Activated gamma-delta T cell treated with anti-CD3 and anti-CD28 coated beads, Interleukin-2, amount 50 U/mL, for 16 hours (primary cell): ENCODE measurements around the gene GRID1.

Experiments
- DNase-seq: peaks from one replicate; pipeline ENCODE4 v3.0.0-alpha.2; 2020; ENCODE audit warnings: low read depth

The GRID1 gene

DNA sequence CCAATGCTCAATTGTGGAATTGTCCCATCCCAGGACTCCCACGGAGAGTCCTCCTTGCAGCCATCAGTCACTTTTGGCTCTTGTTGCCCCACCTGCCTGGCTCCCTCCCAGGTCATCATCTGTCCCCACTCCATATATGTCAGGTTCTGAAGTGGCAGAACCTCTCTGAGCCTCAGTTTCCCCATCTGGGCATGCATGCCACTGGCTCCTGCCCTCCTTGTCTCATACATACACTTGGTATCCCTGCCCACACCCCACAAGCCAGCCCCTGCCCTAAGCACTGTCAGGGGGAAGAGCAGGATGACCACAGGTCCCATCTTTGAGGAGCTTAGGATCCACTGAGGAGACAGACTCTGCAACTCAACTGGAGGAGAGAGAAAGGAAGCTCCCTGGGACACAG lies 156.9 kb downstream of the GRID1 start:
- DNase-seq = no peak

DNA sequence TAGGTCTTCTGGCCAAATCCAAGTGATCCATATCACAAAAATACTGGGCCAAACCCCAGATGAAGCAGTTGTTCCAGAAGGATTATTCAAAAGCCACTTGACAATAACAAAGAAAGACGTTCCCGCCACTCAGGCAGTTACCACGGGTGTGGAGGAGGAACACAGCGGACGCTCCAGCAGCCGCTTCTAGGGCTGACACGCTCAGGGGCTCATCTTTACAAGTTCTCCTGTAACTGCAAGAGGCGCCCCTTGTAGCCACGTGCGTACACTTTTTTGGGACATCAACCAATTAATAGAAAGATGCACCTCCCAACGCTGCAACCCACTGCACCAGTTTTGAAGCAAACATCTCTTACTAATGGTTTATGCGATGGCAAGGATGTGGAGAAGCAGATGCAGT lies 159.4 kb downstream of the GRID1 start:
- DNase-seq = no peak

DNA sequence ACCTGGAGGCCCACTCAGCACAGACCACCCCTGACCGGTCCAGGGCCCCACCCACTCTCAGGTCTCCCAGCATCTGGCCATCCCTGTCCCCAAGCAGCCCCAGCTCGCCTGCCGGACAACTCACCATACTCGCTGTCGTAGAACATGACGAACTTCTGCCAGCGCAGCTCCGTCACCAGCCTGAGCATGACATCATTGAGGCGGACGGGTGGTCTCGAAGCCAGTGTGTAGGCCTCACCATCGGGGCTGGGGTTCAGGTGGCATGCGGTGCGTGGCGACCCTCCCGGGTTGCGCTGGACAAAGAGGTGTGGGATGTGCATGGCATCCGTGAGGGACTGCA lies 160.4 kb downstream of the GRID1 start:
- DNase-seq = no peak

DNA sequence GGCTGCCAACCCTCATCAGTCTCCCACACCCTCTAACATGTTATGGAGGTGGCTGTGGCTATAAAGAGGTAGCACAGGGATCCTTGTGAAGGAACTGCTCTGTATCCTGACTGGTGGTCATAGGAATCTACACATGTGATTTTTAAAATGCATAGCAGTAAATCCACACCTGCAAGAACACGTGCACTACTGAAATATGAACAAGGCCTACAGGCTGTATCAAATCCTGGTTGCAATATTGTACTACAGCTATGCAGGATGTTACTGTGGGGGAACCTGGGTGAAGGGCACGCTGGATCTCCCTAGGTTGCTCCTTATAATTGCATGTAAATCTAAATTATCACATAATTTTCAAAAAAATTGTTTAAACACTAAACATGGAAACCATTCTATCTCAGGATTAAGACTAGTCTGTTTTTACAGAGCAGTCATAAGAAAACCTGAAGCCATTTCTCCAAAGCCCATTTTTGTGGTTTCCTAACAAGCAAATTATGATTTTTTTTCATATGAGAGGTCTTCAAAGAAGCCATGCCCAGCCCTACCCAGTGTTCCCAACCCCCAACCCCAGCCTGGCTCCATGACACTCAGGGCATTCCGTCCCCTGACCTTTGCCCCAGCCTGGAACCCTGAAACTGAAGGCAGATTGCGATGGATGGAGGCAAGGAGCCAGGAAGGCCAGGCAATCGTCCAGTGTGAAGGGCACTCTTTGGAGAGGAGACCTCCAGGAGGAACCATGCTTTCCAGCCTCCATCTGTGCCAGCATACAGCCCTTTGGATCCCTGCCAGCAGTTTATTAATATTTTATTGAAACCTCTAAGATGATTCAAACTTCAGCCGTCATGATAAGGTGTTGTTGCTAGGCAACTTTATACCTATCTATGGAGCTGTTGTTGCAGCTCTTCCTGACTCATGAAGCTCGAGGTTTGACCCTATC lies 161.0 kb downstream of the GRID1 start:
- no peak for DNase-seq

DNA sequence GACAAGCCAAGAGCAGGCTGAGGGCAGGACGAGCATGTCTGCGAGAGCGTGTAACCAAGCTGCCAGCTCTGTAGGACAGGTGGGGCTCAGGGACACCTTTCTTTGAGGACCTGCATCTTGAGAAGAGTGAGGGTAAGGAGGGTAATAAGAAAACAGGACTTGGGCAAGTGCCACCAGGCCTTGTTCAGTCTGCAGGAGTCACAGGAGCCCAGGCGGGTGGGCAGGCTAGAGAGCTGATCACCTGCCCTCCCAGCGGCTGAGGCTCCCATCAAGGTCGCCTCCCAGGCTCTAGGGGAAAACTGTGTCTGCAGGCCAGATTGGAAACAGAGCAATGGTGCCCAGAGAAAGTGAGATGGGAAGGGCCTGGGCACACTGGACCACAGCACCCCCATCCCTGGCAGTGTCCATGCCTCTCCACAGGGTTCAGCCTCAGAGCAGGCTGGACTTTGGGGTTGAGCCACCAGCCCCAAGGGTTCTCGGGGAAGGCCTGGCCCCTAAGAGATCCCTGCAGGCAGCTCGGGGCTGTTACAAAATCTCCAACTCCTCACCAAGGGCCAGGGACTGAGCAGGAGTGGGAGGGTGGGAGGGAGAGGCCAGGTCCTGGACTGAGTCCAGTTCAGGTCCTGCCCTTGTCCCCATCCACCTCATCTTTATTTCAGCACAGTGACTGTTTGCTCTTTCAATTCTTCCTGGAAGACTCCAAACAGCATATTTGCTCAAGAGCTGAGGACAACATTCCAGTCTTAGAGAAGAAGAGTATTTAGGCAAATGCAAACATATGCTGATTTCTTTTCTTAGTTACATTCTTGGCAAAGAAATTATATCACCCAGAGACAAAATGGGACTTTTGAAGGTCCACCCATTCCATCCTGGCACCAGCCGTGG lies 161.9 kb downstream of the GRID1 start:
- DNase-seq = no peak

DNA sequence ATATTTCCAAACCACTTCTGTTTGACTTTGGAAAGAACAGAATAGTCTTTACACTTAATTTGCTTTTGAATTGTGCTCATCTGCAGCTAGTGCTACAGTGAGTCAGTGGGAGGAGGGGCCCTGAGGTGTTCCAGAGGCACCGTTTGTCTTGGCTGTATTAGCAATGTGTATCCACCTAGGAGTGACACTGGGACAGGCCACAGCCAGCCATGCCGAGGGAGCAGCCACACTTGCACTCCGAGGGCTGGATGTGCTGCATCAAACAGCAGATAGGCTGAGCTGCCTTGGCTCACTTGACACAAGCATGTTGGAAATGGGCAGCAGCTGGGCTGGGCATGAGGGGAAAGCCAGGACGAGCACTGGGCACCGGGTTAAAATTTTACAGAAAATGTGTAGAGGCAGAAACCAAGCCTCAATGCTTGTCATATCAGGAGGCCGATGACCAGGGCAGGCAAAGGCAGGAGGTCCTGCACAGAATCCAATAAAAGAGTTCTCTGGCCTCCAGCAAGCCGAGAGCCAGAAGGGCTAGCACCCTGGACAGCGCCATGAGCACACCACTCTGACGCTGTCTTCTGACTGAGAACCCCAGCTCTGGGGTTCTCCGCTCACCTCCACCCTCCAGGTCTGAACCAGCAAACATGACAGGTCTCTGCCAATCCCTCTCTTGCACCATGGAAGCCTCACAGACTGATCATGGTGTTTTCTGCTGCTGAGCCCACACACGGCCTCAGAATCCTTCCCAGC lies 163.3 kb downstream of the GRID1 start:
- DNase-seq = no peak

DNA sequence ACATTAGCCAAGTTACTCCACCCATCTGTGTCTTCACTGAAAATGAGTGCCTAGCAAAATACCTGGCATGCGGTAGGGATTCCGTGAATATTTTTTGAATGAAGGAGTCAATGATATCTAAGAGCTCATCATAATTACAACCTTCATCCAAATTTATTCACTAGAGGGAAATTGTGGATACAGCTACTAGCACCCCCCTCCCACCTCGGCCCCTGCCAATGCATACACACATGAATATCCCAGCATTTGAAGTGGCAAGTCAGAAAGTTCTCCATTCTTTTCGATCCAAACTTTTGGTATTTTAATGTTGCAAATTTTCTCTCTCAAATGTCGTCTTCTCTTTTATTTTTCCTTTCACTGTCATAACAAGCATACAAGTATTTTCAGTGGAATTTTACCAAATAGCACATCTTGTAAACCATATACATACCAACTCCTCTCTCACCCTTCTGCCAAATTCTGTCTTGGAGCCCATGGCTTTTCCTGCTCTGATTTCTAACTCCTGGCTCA lies 164.3 kb downstream of the GRID1 start:
- no peak for DNase-seq

DNA sequence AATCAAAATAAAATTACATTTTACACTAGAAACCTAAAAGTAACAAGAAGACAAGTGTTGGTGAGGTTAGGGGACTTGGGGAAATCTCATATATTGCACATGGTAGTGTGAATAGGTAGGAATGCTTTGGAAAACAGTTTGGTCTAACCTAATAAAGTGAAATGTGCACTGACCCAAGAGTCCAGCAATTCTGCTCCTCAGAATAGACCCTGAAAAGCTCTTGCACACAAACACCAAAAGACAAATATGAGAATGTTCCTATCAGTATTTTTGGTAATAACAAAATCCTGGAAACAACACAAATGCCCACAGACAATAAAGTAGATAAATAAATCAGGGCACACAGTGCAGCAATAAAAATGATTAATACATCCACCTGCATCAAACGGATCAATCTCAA lies 165.7 kb downstream of the GRID1 start:
- DNase-seq = no peak

DNA sequence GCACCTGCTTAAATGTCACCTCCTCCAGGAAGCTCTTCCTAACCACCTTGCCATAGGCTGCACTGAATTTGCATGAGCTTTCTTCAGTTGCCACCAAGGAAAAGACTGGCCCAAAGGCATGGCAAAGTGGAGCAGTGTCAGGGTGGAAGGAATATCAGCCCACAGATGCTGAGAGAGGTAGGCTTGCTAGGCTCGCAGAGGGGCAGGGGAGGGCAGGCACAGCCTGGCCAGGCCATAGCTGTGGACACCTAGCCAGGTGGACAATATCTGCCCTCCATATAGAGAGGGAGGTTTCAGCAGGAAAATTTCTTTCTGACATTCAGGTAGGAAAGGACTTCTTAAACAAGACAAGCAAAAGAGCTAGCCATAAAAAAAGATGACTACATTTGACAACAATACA lies 166.3 kb downstream of the GRID1 start:
- no peak for DNase-seq

DNA sequence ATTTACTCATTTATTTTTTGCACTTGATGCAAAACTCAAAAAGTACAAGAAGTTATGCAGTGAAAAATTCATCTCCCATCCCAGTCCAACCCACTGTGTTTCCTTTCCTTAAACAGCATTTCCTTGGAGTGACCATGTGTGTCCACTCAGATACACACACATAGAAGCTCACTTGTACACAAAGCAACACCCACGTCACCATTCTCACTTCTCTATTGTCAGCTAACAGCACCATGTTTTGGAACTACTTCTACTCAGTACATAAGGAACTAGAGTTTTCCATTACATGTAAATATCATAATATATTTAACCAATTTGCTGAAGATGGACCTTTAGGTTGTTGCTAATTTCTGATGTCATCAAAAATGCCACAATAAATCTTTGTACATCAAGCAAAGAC lies 167.6 kb downstream of the GRID1 start:
- no peak for DNase-seq

DNA sequence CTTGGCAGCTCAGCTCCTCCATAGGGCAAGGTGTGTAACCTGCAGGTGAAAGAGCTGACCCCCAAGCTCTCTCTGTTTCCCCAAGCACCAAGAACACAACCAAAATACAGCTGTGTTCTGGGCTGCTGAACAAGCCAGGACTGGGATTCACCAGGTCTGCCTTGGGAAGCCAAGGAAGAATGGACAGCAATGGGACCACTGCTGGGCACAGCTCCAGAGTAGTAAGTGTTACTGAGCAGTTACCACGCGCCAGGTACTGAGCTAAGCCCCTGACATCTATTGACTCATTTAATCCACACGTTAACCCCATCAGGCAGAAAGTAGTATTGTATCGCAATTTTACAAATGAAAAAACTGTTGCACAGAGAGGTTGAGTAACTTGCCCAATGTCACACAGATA lies 168.3 kb downstream of the GRID1 start:
- no peak for DNase-seq

DNA sequence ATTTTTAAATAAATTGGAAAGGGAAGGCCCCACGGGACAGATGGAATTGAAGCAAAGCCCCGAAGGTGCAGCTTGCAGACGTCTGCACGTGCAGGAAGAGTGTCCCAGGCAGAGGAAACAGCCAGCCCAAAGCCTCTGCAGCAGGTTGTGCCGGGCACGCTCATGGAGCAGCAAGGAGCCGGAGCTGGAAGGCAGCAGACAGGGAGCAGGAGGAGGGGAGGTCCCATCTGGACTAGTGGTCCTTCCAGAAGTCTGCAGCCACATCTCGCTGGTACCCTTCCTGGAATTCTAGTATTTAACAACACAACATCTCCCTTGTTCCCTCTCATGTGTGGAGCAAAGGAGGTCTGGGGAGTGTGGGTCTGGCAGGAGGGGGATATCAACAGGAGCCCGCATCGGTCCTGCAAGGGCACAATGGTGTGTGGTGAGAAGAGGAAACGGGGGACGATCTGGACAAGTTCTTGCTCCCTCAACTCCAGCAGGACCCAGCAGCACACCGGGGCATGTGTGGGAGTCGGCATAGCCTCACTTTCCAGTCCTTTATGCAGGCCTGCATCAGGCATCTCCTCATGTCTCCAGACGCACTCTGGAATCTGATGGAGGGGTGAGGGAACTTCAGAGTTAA lies 169.3 kb downstream of the GRID1 start:
- DNase-seq = no peak

DNA sequence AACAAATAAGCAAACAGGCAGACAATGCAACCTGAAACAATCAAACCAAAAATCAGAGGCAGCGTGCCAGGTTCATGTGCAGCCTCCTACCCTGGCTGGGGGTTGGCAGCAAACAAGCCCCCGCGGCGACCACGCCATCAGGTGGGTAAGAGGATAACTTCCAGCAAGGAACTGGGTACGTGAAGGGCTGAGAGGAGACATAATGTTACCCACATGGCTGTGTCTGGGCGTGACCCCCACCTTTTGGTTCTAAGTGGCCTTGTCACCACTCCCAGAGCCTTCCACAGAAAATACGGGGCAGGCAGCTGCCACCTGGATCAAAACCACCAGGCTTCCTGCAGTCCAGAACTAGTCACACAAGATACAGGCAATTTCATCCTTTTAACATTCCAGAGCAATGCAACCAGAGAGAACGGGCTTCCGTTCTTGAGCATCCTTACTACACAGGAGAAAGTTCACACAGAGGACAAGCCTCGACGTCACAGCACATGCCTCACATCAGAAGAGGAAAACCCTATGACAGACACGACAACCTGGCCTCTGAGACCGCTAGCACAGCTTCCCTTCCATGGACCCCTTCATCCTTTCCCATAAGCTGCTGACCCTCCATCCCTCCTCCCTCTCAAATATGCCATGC lies 171.0 kb downstream of the GRID1 start:
- no peak for DNase-seq

DNA sequence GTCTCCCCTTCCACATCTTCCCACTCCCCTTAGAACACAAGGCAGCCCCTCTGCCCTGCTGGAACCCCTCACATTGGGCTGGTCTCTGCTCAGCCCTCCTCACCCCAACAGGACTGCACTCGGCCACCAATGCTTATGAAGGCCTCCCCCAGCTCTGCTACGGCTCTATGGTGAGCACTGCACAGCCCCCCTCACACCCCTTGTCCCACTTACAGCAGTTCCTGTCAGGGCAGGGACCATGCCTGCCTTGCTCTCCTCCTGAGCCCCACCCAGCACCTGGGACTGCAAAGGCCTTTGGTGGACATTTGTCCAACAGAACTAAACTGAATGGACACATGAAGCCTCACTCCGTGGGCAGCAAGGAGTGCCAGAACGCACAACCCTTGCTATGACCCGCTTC lies 171.9 kb downstream of the GRID1 start:
- no peak for DNase-seq

DNA sequence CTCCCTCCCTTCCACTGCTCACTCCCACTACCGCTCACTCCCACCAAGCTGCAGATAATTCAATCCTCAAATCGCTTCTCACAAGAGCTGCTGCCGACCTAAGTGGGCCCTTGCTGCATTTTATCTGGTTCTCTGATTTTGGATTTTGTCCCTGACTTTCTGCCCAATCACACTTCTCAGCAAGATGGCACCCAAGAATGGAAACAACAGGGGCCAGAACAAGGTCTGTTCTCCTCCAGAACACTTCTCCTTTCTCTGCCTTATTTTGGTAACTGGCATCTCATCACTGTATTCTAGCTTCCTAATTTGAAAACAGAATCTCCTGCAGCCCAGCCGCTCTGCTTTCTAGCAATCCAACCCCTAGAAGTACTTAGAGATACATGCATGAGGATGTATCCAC lies 172.8 kb downstream of the GRID1 start:
- no peak for DNase-seq

DNA sequence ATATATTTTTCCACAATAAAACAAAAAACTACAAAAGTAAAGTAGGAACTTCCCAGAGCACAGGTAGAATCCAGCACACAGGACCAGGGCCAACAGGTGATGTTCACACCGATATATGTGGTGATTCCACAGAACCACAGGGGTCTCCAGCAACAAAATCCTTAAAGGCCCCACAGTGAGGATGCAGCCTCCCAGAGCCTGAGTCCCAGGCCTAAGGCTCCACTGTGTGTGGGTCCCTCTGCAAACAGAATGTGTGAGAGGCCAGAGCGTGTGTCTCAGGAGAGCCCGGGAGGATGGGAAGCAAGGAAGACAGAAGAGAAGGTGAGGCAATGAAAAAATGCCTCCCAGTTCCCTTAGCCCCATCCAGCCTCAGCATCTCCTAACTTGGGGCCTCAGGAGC lies 173.9 kb downstream of the GRID1 start:
- DNase-seq = no peak

DNA sequence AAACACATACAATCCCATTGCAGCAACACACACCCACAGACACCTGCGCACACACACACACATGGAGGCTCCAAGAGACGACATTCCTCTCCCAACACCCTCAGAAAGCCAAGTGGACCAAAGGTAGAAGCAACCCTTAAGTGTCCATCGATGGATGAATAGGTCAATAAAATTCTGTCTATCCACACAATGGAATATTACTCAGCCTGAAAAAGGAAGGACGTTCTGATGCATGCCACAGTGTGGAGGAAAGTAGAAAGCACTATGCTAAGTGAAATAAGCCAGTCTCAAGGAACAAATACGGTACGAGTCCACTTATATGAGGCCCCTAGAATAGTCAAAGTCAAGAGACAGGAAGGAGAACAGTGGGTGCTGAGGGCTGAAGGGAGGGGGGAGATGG lies 174.4 kb downstream of the GRID1 start:
- DNase-seq = no peak

DNA sequence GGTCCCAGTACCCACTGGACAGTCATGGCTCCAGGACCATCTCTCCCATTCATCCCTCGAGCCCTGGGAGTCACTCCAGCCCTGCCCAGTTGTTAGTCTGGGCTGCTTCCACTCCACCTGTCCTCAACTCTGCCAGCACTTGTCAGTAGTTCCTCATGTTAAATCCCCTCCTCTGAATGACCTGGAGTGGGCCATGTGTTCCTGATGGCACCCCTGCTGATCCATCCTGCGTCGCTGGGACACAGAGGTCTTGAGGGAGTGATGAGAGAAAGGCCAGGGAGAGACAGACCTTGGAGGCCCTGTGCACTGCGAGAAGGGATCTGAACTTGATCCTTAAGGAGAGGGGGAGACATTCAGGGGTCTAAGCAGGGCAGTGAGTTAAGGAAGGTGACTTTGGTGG lies 174.9 kb downstream of the GRID1 start:
- no peak for DNase-seq

DNA sequence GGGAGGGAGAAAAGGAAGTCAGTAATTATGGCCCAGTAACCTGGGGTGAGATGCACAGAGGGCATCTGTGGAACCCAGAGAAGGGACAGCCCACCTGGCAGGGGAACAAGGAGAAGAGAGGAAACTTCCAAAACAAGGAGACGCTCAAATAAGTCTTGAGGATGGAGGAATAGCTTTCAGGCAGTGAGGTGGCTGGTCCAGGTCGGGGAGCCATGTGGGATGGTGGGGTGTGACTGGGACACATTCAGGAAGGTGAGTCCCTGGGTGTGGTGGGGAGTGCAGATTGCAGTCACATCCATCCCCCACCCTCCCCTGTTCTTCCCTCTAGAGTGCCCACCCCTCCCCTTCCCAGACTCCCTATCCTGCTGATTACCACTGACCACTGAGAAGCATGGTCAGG lies 175.4 kb downstream of the GRID1 start:
- no peak for DNase-seq

DNA sequence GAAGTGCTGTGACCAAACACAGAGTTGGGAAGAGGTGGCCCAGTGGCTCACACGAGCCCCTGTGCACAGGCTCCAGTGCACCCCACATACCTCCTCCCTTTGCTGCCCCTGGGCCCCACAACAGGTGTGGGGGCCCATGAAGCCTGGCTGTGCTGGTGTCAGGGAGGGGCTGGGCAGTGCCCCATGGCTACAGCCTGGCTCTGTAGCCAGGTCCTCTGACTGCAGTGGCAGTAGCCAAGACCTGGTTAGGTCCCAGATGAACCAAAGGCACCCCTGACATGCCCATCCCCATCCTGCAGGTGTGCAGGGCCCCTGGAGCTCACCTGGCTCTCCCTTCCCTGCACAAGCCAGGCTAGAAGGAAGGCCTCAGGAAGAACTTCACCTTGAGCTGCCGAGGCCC lies 176.3 kb downstream of the GRID1 start:
- no peak for DNase-seq

DNA sequence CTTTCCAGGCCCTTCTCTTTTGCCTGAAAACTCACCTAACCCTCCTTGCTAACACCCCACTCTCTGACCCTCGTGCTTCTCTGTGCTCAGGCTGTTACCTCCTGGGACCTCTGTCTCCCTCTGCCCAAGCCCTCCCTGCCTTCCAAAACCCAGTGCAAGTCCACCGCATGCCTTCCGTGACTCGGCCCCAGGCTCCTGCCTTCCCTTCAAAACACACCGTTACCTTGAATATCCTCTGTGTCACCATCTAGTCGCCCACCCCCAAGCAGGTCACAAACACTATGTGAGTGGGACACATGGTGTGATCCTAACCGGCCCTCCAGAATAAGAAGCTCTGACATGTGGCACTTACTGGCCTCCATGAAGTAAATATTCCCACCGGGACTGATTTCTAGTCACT lies 176.7 kb downstream of the GRID1 start:
- DNase-seq = no peak
